ENCODE measurements around the gene SLC36A4. TPM values are rescaled to one million over a fixed set of nuclear protein-coding genes. Genes with fewer than 3 reads are reported as not detected.
"Not testable (repeated sequence)": the region's sequence is repeated elsewhere in the genome, so short reads cannot be mapped to it uniquely, and the experiment has no call there.

The SLC36A4 gene
- total and polyA plus RNA-seq, 11 donors: 2.6 to 22.4 (median 7.4) TPM

GRCh38 chr11:93189462-93189861, 8.3 kb downstream of the SLC36A4 start:
- no peaks in the 10 kb centered on the region for H3K27me3 ChIP-seq
- peaks cover 0 to 10% (median 6%) of the 10 kb centered on the region in 9 donors for H3K36me3 ChIP-seq
- no peak for TF ChIP-seq POLR2A (IDR thresholded peaks at IDR 0.05)
- TF ChIP-seq CTCF (IDR thresholded peaks at IDR 0.05): no peak
- ATAC-seq (no peak), DNase-seq (no peak)
- peaks cover 0 to 24% (median 0%) of the 10 kb centered on the region in 12 donors for H3K4me1 ChIP-seq
- intact Hi-C loops (cut with DNase I): no loop called here
- WGBS, 4 donors: 95 to 100% (median 98%) methylated on average over 1 of the region's 1 CpG
- no peak overlapping the region for H3K4me3 ChIP-seq
- H3K27ac ChIP-seq: no peak overlapping the region
- peaks cover 0 to 23% (median 12%) of the 10 kb centered on the region in 12 donors for H3K9me3 ChIP-seq

- TF ChIP-seq CTCF (IDR thresholded peaks at IDR 0.05): no peak
- no peak for TF ChIP-seq POLR2A (IDR thresholded peaks at IDR 0.05)
- Histone ChIP-seq H3K4me3 (no peak overlapping the region), H3K9me3 (peaks cover 0 to 23% (median 12%) of the 10 kb centered on the region in 12 donors), H3K4me1 (peaks cover 0 to 17% (median 0%) of the 10 kb centered on the region in 12 donors), H3K36me3 (peaks cover 0 to 17% (median 6%) of the 10 kb centered on the region in 9 donors), H3K27ac (no peak overlapping the region), H3K27me3 (no peaks in the 10 kb centered on the region)
- intact Hi-C loops (cut with DNase I): no loop called here
- no peak for DNase-seq
- no peak for ATAC-seq
Observed at GRCh38 chr11:93188726-93189125, 9.1 kb downstream of the SLC36A4 start.

DNA sequence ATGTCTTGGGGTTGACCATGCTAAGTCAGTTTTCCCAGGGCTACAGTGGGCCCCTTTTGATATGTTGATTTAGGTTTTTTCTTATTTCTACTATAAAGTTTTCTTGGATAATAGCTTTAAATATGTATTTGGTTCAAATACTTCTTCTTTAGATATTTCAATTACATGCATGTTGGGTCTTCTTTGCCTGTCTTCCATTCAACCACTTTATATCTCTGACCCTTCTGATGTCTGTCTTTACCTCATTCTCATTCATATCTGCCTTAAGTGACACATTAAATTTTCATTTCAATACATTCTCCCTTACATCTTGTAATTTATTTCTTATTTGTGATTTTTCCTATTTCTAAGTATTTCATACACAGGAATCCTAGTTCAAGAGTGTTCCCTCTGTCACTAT, 10.5 kb downstream of the SLC36A4 start:
- intact Hi-C loops (cut with DNase I): no loop called here
- peaks cover 0 to 4% (median 0%) of the 10 kb centered on the region in 12 donors for H3K4me1 ChIP-seq
- H3K9me3 ChIP-seq: peaks cover 0 to 23% (median 12%) of the 10 kb centered on the region in 12 donors
- H3K36me3 ChIP-seq: peaks cover 0 to 32% (median 13%) of the 10 kb centered on the region in 9 donors
- TF ChIP-seq POLR2A (IDR thresholded peaks at IDR 0.05) (no peak), CTCF (IDR thresholded peaks at IDR 0.05) (no peak)
- H3K27ac ChIP-seq: no peak overlapping the region
- no peak overlapping the region for H3K4me3 ChIP-seq
- H3K27me3 ChIP-seq: no peaks in the 10 kb centered on the region
- no peak for ATAC-seq
- no peak for DNase-seq

GRCh38 chr11:93177891-93178290, 19.9 kb downstream of the SLC36A4 start:
- ATAC-seq; H3K9me3 ChIP-seq; H3K4me3 ChIP-seq; intact Hi-C loops (cut with DNase I); H3K4me1 ChIP-seq; H3K27me3 ChIP-seq; DNase-seq; H3K27ac ChIP-seq: not testable (repeated sequence)
- H3K36me3 ChIP-seq: peaks cover 0 to 47% (median 15%) of the 10 kb centered on the region in 9 donors
- 91 to 94% (median 92%) methylated on average over 3 to 13 of the region's 13 CpGs for WGBS, 4 donors

DNA sequence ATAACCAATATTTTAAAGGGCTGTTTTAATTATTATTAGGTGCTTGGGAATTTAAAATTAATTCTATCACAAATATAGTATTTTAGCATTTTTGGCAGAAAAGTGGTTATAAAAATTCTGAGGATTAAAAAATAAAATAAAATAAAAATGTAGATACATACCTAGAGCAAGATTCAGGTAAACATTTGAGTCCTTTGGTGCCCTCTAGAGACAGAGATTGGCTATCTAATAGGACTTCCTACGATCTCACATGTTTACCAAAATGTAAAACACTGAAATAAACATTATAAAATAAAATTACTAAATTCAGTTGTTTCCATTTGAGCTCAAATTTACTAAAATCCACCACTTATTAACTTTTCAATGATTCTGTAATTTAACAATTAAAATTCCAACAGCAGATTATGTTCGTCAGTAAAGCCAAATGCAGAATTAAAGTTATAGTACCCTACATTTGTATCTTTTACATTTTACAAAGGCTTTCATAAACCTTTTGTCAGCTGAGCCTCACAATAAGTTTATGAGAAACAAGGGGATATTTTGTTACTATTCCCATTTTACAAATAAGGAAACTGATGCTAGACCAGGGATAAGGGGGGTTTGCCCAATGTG, 27.7 kb downstream of the SLC36A4 start:
- WGBS, 4 donors: 69 to 77% (median 70%) methylated on average over 2 of the region's 2 CpGs
- ATAC-seq (no peak), DNase-seq (no peak)
- no peaks in the 10 kb centered on the region for H3K27me3 ChIP-seq
- H3K36me3 ChIP-seq: peaks cover 0 to 25% (median 8%) of the 10 kb centered on the region in 9 donors
- no peaks in the 10 kb centered on the region for H3K9me3 ChIP-seq
- H3K4me1 ChIP-seq: peaks cover 0 to 4% (median 0%) of the 10 kb centered on the region in 12 donors
- intact Hi-C loops (cut with DNase I): no loop called here
- TF ChIP-seq POLR2A (IDR thresholded peaks at IDR 0.05) (no peak), CTCF (IDR thresholded peaks at IDR 0.05) (peak in 8 of 12 donors; percentile 16 to 45 (median 26))
- no peak overlapping the region for H3K4me3 ChIP-seq
- no peak overlapping the region for H3K27ac ChIP-seq

Data from heart left ventricle (tissue), 16 donors.